ELF-1 (cell line): ENCODE measurements around the gene ITPKB.
"Not testable (repeated sequence)": the region's sequence is repeated elsewhere in the genome, so short reads cannot be mapped to it uniquely, and the experiment has no call there.

Source experiments
- DNase-seq: peaks from one replicate; pipeline ENCODE4 v3.0.0-alpha.2; 2016; ENCODE audit warnings: low read depth, low spot score

ITPKB gene

DNA sequence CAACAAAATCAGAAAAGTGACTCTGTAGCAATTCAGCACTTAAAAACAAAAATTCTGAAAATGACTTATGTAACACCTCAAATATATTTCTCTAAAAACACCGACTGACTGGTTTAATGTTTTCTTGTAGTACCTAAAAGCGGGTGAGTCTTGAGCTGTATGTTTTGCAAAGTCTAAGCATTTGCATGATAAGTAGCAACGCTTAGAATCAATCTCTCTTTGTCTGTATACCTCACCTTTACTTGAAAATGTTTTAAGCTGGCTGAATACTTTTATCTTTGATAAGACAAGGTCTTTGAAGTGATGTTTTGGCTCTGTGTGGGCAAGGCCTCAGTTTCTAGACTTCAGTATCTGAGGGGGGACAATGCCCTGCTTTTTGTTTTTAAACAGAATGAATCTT, 8.2 kb downstream of the ITPKB start:
- DNase-seq: no peak

DNA sequence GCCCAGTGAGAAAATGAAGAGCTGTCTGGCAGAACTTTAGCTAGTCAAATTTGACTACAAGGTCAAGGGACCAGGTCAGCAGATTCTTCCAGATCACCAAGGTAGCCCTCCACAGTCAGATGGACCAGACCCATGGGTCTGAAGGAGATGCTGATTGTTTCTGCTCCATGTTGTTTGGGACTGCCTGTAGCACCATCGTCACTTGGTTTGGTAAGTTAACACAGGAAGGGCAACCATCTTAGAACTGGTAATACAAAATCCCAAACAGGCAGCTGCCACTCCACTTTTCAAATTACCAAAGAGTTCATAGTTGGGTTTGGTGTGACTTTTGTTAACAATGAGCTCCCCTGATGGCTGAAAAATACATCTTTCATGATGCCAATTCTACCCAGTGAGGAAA, 9.0 kb downstream of the ITPKB start:
- DNase-seq: no peak

DNA sequence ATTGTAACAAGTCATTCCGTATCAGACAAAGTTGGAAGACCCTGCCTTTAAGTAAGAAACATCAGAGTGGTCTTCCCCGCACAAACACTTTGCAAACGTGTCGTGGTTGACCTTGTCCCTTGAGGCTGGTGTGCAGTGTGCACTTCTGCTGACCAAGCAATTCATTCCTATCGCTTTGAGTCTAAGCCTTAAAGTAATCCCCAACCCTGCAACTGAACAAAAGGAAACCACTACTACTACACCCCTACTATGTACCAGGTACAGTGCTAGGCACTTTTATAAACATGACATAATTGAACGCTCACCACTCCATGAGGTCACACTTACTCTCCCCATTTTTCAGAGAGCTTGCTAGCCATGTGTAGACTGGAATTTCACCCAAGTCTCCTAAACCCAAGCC, 10.6 kb downstream of the ITPKB start:
- DNase-seq: no peak

DNA sequence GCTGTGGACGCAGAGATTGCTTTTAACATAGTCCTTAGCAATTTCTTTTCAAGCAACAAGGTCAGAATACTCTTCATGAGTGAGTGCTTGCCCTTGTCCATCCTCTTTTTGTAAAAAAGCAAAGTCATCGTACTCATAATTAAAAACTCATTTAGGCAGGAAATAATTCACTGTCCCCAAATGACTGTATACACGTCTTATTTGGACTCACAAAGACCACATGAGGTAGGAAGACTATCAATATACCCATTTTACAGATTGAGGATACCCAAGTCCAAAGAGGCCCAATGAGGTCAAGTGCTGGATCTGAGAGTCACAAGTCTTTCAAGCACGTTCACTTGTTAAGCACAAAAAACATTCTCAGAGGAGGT, 13.2 kb downstream of the ITPKB start:
- no peak for DNase-seq

DNA sequence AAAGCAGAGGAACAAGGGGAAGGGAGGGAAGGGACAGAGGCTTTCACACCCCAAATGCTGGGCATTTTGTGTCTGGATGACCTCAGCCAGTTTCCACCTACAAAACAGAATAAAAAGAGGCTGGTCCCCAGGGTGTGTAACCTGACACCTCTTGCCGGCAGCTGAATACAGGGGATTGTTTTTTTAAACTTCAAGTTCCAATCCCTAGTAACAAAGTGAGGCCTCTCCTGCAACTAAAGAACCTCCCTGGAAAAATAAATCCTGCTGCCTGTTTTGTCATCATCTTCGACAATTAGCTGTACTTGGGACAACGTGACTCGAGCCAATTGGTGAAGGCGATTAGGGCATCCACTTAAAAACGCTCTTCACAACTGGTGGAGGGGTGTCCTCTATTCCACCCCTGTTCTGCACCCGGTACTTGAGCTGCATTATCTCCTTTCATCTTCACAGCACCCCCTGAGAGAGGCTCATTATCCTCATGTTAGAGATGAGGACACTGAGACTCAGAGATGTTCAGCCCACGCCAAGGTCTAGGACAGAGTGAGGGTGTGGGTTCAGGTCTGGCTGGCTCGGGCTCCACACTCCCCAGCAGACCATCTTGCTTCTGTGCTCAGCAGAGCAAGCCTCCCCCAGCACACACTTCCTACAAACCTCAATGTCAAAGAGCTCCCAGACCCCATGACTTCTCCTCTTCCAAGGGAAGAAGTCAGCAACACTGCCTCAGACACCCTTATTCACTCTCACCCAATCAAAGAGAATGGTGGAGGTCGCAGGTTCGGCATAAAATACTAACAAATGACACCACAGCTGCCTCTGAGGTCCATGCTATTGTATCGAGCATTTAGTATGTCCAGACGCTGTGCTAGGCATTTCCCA, 15.2 kb downstream of the ITPKB start:
- DNase-seq: peak; percentile 85

DNA sequence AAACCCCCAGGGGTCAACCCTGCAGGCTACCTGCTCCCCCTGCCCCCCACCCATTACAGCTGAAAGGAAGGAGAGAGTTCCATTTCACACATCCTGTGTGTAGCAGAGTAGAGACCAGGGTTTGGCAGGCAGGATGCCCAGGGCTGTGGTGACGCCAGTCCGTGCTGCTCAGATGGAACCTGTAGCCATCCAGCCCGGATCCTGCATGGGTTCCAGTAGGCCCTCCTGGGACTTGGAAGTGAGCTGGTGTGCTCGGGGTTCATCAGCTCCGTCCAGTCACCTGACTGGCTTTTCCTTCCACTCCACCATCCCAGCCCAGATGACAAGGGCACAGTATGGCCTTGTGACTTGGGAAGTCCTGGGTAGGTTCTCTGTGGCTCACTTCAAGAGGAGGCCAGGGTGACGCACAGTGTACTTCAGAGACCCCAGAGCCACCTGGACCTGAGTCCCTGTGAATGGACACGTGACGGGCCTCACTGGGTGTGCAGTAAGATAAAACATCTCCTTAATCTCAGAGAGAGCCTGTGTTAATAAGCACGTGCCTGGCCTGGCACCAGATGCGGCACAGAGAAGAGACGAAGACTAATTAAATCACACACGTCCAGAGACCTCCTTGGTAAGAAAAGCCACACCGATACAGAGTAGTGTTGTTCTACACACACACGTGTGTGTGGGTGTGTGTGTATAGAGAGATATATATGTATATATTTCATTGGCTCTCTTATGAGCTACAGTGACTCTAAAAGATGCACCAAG, 16.0 kb downstream of the ITPKB start:
- DNase-seq: no peak

DNA sequence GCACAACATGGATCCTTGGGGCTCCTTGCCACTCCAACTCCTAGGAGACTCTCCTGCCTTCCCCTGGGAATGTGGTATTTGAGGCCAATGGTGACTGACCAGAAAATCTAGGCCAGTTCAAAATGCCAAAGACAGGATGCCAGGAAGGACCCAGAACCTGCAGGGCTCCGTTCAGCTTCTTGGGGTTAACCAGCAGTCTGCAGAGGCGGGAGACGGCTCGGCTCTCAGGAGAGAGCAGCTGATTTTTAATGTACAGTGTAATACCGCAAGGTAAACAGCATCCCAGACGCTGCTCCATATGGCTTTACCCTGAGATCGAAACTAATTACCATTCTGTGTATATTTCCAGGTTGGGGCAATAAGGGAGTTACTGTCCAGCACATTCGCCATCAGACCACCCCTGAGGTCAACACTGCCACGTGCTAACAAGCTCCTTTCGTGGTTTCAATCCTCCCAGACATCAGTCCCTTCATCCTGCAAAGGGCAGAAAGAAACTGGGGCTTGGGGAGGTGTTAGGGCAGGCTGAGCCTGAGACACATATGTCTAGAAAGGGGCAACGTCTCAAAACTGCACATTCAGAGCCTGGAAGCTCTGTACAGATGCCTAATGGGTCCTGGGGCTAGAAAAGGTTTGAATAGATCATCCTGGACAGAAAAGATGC, 16.7 kb downstream of the ITPKB start:
- DNase-seq: no peak

DNA sequence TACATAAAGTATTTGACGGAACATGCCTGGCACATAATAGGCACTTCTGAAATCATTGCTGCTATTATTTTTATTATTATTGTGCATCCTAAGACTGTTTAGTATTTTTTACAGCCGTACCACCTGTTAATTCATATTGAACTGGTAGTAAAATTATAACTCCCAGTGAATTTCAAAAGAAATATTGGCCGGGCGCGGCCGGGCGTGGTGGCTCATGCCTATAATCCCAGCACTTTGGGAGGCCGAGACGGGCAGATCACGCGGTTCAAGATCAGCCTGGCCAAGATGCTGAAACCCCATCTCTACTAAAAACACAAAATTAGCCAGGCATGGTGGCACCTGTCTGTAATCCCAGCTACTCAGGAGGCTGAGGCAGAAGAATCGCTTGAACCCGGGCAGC, 18.5 kb downstream of the ITPKB start:
- DNase-seq: not testable (repeated sequence)

DNA sequence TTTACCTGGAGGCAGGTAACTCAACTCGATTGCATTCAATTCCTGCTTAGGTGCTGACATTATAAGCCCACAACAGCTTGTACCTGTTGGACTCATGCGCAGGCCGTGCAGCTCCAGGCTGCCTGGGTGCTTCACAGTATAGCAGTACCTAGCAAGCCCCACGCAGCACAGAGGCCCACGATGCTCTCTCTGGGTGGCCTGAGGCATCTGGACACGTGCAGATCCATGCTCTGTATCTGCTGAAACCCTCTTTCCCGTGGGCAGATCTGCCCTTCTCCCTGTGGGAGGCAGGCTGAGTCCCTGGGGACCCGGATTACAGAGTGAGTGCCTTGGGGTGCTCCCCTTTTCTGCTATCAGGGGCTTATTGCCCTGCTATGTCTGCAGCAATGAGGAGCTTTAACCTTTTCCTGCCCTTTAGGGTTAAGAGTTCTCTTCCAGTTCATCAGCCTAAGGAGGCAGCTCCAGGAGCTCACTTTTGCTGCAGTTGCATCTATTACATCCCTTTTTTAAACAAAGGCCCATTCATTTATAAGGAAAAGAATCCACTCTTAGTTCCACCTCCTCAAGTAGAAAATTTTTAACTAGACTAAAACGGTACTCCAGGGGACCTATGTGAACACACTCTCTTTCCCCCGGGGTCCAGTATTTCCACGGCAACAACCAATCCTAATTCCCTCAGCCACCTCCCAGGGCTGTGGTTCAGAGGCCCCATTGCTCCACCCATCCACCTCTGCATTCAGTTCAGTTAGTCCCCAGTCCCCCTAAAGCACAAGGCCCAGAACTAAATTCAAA, 19.3 kb downstream of the ITPKB start:
- DNase-seq: no peak

DNA sequence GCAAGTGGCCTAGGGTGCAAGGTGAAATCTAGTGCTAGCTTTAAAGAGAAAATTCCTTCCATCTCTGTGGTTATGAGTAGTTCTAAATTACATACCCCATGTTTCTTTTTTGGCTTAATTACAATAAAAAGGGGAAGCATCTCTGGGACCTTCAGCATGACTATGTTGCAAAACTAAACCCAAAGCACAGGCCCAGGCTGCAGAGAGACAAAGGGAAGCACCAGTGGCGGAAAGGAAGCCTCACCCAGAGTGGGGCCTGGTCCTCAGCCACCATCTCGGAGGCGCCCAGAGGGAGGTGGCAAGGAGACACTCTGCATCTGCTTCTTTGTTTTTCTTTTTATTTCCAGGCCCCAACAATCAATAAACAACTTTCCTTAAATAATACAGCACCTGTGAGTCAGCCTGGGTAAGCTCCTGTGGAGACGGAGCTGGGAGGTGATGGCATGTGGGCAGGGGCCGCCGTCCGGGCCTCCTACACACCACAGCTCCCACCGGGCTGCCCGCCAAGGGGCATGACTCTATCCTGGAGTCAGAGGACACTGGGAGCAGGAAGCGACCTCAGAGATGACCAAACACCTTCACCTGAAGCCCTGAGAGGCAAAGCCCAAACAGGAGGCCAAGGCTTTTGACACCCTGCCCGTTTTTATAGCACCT, 21.7 kb downstream of the ITPKB start:
- no peak for DNase-seq

DNA sequence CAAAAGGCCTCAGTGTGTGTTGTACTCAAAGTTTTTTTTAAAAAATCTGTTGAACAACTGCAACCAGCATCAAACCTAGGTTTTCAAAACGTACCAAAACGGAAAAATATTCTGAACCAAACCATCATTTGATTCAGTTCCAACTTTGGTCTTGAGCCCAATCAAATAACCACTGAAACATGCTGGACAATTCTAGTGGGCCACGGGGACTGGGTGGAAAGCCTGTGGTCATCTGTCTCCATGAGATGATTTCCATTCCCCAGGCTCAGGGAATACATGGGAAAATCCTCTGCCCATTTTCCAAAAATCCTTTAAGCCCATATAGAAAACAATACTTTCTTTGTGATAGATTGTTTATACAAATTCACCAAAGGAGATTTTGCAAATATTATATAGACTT, 22.5 kb downstream of the ITPKB start:
- DNase-seq: no peak

DNA sequence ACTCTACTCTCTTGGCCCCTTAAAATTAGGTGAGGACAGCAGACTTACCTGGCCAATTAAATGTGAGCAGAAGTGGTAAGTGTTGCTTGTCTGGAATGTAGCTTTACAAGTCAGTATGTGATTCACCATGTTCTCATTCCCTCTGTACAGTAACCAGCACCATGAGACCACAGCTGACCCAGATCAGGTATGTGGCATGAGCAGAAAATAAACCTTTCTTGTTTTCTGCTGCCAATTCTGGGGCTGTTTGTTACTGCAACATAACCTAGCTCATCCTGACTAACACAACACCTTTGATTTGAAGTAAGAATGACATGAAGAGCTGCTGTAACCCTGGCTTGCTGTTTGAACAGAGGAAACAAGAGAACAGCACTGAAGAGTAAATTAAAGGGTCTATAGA, 24.9 kb downstream of the ITPKB start:
- no peak for DNase-seq

DNA sequence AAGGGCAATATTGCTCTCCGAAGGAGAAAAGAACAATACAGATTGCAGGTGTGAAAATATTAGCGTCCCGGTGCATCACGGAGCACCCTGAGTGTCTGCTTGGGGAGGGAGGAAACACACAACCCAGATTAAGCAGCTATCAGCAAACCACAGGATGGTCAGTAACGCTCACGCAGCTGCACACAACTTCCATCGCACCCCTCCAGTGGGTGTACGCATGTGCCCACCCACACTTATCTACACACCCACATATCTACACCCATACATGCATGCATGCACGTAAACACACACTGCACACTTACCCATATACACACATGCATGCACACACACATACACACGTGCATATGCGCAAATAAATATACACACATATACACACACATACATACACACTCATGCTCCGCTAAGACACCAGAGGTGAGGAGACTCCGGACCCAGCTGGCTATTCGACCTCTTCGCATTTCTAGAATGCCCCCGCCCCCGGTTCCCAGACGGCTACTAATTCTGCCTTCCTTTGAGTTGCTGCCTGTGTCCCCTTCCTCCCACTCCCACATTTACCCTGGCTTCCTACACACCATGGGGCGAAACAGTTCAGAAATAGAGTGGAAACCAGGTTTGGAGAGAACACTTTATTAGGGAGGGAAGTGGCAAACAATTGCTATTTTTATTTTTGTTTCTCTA, 26.2 kb downstream of the ITPKB start:
- DNase-seq: no peak

DNA sequence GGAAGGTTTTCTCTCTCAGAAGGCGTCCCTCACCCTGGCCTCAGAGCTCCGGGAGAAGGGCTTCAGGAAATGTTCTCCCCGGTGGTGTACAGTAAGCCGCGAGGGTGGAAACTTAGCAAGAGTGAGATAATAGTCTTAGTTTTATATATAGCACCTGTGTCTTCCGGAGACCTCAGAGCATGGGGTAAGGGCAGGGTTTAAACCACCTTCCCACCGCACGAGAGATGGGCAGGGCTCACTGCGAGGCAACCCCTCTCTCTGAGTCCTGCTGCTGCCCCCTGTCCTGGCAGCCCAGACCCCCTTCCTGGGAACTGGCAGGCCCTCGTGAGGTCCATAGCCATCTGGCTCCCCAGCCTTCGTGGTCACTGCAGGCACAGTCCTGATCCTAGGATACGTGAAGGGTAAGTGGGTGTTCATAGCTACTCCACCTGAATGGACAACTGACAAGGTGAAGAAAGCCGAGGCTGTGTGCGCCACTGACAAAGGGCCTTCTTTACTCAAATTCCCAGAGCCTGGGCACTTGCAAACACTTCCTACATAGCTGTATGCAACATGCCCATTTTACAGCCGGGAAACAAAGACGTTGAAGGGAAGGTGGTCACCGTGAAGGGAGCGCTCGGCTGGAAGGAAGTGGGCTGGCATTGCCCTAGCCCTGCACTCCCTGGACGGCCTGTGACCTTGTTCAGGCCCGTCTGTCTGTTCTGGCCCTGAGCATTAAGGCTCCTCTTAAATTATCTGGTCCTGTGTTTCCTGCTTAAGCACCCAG, 26.9 kb downstream of the ITPKB start:
- no peak for DNase-seq

DNA sequence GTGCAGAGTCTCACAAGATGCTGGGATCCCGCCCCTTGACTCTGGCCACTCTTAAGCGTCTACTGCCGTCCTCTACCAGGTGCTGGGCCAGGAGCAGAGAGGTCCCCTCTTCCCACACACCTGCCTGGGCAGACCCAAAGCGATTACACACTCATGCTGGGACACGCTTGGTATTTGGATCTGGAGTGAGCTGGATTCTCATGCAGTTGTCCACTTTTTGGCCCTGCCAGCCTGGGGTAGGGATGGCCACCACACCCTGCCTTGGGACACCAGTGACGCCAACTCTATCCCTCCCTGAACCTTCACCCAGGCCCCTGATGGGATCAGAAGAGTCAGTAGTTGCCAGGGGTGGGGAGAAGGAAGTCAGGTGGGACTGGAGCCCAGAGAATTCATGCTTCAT, 28.6 kb downstream of the ITPKB start:
- DNase-seq: no peak

DNA sequence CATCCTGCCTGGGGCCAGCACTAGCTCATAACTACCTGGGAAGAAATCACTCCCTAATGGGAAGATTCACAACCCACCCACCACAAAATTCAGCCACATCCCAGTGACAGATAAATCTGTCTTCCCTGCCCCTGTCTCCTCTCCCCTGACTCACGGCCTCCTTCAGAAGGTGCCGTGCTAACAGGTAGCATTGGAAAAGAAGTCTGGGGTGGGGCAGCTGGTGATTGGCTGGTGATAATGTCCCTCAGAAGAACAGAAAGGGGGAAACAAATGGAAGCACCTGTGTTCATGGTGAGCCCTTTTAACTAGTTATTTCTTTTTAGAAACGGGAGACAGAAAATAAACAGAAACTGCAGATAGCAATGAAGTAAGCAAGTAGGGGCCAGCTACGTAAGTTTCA, 29.1 kb downstream of the ITPKB start:
- DNase-seq: no peak

DNA sequence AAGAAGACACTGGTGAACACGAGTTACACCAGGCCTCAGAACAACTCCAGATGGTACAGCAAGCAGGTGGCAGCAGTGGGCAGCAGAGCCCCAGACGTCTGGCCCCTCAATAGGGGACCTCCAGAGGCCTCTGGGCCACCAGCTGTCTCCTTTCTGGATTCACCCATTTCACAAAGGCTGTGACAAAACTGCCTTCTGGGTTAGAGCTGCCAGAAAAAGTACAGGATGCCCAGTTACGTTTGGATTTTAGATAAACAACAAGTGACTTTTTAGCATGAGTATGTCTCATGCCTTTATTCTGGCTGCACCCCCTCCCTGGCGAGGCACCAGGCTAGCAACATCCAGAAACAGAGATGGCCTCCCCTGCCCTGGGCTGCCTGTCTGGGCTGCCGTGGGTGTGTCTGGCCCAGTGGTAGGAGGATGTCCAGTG, 30.1 kb downstream of the ITPKB start:
- no peak for DNase-seq

DNA sequence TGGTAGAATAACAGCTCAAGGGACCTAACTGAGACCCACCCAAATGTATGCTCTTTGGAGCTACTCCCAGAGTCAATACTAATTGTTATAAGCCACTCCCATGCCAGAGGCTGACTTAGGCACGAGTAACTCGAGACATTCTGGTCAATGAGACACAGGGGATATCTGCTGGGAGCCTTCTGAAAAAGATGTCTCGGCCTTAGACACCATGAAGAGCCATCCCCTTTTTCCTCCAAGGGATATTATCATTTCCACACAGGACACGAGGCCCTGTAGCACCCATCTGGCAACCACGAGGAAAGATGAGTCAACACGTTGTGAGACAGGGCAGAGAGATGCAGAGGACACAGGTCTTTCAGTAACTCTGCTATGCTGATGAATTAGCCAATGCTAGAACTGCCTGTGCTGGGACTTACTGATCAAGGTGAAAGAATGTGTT, 30.7 kb downstream of the ITPKB start:
- no peak for DNase-seq

DNA sequence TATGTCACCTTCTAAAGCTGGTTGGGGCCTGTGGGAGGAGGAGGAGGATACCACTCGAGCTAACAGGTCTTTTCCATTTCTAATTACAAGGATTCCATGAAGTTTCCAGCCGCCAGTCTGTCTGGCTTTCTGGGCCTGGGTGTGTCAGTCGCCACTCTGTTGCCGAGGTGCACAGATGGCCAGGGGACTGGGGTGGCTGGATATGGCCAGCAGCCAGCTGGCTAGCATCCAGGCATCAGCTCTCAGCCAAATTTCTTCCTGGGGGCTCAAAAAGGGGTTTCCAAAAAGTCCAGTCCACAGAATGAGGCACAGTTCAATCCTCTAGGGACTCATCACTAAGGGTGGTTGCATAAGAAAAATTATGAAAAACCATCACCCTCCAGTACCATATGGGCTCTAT, 32.4 kb downstream of the ITPKB start:
- no peak for DNase-seq
